Left ventricle myocardium superior (tissue), 1 donor: ENCODE results near the gene SNX15. TPM values are rescaled to one million over a fixed set of nuclear protein-coding genes. Genes with fewer than 3 reads are reported as not detected.
"Not testable (repeated sequence)": the region's sequence is repeated elsewhere in the genome, so short reads cannot be mapped to it uniquely, and the experiment has no call there.

Experiments used
- ATAC-seq: fragments of 200-7000 bp; cut with Tn5 transposase; one replicate; pipeline ENCODE4 v1.9.1; 2020; ENCODE audit warnings: mild to moderate bottlenecking, moderate library complexity
- DNase-seq: peaks from one replicate; pipeline ENCODE4 v3.0.0-alpha.2; 2020
- intact Hi-C: fragments of 100-400 bp; cut with micrococcal nuclease; formaldehyde crosslinking; loops from one replicate; pipeline ENCODE4 v1.11.0; 2022
- long read RNA-seq: library from polyadenylated mRNA; unstranded; transcript quantifications from one replicate; pipeline ENCODE4 v2.0.0, GENCODE V29; 2021
- total RNA-seq: library from RNA; stranded (reverse); fragmentation: NEBNext Ultra II Directional; extraction: Animal tissue kit (Norgen Biotek cat#: 25700); gene quantifications from one replicate; pipeline ENCODE4 v1.2.1, GENCODE V29; 2021
- donor health status: DM: no; HTN: yes; CAD: no; lungs with severe emphysema.

SNX15 gene, protein sequence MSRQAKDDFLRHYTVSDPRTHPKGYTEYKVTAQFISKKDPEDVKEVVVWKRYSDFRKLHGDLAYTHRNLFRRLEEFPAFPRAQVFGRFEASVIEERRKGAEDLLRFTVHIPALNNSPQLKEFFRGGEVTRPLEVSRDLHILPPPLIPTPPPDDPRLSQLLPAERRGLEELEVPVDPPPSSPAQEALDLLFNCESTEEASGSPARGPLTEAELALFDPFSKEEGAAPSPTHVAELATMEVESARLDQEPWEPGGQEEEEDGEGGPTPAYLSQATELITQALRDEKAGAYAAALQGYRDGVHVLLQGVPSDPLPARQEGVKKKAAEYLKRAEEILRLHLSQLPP
- 19.3 TPM for total RNA-seq
- long read RNA-seq, transcript SNX15-202 (8 exons, 1,939 nt), result major isoform, 14 of 14 reads
- long read RNA-seq, partial matches to known transcripts, result 0 of 14 reads
- long read RNA-seq, other reads (novel, unspliced or antisense), result 0 of 14 reads

DNA sequence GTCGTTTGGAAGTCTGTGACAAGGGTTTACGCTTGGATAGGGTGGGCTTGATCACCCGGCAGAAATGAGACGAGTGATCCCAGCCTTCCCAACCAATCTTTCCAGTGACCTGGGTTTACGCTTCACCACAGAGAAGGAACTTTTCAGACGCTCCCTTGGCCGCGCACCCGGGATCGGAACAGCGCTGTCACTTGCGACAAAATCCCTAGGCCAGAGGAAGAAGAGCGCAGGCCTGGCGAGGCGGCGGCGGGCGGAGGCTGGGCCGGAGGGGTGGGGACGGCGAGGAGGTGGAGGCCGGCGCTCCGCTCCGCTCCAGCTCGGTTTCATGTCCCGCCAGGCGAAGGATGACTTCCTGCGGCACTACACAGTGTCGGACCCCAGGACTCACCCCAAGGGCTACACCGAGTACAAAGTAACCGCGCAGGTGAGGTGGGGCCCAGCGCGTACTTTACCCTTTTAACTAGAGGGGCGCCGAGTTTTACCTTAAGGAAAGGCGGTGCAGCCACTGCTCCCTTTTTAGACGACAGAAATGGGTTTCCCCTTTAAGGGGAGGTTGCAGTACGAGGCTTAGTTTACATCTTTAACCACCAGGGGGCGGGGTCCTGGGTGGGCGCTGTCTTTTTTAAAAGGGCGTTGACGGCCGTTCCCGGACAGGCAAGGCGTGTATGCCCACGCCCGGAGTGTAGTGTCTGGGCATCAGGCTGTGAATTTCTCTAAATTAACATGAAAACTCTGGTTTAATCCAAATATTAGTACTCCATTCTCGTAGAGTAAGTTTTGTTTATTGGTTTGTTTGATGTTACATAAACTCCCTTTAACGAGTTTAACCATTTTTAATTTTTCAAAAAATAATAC lies at the start of gene SNX15:
Gene SNX15 (plus strand): TSS at position 227 of the 855 bp plus-strand sequence. CDS start 99 bp downstream, at position 326.
- intact Hi-C loops, result no loop called here

DNA sequence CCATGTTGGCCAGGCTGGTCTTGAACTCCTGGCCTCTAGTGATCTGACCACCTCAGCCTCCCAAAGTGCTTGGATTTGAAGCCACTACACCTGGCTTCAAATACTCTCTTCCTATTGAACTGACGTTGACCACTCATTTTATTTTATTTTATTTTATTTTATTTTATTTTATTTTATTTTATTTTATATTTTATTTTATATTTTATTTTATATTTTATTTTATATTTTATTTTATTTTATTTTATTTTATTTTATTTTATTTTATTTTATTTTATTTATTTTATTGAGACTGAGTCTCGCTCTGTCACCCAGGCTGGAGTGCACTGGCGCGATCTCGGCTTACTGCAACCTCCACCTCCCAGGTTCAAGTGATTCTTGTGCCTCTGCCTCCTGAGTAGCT lies 43.9 kb upstream of the SNX15 start:
- intact Hi-C loops, DNase-seq, ATAC-seq: not testable (repeated sequence)

More for the DNA sequence above, at the start of gene SNX15:
- DNase-seq (peak; percentile 95), ATAC-seq (peak; percentile 99)

DNA sequence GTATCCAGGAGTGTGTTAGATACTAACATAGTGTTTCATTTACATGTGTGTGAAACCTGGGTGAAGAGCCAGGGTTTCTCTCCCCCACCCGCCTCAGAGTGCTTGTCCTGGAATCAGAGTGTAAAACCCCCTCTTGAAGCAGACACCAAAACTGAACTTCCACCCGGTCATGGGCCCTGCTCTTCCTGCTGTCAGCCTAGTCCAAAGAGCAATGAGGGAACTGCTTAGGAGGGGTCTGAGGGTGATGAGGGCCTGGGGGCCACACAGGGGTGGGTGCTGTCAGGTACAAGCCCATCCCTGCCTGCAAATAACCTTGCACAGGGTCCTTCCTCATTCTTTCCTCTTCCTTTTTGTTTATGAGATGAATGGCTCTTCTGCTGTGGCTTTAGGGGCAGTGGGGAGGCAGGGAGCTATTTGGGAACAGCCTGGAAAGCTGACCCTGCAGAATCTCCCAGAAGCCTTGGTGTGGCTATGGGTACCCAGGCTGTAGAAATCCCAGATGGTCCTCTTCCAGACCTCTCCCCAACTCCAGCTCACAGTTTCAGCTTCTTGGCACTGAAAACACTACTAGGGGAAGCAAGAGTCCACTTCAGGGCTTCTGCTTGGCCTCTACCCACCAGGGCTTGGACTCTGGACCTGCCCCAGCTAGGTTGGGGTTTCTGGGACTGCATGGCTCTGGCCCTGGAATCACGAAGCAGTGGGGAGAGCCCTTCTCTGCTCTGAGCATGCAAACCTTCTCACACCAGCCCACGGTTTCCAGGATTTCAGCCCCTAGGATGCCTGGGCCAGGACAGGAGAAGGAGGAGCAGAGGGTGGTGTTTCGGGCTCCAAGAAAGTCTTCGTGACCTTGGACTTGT lies 39.0 kb upstream of the SNX15 start:
- ATAC-seq (no peak), DNase-seq (no peak)
- intact Hi-C loops, result no loop called here

DNA sequence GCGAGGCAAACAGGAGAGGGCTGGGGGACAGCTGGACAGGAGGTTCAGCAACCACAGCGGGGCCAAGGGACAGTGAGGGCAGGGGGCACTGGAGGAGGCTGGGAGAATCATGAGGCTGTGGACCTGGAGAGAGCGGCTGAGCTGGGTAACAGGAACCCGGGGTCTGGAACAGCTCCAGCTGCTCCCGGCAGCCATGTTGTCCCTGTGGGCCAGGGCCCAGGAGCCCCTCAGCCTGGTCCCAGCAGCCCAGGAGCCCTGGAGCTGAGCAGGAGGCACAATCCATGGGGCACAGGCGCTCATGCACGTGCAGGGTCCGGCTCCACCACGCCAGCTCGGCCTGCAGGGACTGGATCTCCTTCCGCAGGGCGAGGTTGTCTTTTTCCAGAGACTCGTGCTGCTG lies 37.8 kb upstream of the SNX15 start:
- intact Hi-C loops, result no loop called here
- DNase-seq (peak; percentile 49), ATAC-seq (peak; percentile 36)

DNA sequence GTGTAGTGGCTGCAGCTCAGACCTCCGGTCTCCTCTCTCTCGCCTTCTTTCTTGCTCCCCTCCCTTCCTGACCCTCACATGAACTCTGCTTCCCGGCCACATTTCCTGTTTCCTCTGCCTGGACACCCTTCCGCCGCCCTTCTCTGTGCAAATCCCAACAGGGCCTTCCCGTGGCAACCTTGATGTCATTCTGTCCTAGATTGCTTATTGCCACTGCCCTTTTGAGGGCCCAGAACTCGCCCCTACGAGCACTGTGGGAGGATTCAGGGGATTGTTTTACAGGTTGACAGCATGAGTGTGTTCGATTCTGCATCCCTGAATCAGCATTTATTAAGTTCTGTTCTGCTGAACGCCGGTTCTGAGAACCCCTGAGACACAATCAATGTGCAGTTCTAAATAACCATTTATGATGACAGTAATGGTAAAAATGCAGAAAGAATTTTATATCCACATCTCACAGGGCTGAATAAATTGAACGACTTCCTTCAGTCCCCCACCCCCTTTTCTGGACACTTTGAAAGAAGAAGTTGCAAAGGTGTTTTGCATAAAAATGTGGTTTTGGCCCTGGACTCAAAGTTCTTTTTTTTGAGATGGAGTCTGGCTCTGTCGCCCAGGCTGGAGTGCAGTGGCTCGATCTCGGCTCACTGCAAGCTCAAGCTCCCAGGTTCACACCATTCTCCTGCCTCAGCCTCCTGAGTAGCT lies 36.9 kb upstream of the SNX15 start:
- intact Hi-C loops, result no loop called here
- DNase-seq (peak; percentile 58), ATAC-seq (peak; percentile 88)

DNA sequence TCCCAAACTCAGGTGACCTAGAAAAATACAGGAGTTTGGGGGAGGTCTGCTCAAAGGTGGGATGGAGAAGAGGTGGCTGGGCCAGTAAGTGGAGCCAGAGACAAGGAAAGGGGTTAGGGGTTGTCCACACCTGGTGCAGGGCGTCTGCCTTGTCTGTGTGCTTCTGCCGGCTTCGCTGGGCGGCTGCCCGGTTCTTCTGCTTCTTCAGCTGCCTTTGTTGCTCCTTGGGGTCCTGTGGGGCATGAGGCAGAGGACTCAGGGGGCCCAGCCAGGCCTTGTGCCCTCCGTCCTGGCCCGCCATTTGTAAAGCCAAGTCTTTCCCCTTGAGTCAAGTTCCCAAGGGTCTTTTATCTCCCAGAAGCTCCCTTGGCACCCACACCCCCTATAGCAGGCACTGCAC lies 32.9 kb upstream of the SNX15 start:
- intact Hi-C loops, result no loop called here
- ATAC-seq (no peak), DNase-seq (no peak)

DNA sequence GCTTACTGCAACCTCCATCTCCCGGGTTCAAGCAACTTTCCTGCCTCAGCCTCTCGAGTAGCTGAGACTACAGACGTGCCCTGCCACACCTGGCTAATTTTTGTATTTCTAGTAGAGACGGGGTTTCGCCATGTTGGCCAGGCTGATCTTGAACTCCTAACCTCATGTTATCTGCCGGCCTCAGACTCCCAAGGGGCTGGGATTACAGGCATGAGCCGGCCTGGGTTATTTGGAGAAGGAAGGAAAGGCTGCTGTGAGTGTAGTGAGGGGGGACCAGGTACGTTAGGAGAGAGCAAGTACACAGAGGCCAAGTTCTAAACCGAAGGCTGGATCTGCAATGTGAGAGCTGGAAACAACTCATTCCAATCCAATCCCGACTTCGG lies 30.9 kb upstream of the SNX15 start:
- no peak for DNase-seq
- peak; percentile 28 for ATAC-seq
- intact Hi-C loops, result no loop called here

DNA sequence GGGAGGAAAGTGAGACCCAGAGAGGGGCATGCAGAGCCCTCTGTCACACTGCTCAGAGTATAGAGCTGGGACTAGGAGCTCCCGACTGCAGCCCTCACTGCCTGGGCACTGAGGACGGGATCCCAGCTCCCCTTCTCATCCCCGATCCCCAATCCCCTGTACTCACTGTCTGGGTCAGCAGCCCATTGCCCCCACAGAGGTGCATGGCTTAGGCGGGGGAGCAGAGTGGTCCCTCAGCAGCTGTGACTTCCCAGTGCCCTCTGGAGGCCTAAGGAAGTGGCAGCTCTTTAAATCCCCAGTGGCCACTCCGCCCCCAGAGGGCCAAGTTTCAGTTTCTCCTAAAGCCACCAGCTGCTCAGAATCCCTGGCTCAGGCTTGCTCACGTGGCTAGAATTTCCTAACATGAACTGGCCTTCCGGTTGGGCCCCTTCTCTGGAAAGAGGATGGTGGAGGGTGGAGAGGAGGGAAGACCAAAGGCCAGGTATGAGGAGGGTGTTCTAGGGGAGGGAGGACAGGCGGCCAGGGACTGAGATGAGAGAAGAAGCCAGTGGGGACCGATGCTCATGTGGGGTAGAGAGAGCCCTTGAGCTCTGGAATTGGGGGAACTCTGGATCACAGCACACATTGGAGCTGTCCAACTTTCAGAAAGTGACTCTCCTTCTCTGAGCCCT lies 30.4 kb upstream of the SNX15 start, which contains the start of gene BATF2:
Gene BATF2 (minus strand): TSS at position 262 of the 671 bp plus-strand sequence. CDS start 57 bp downstream, at position 205.
- ATAC-seq (peak; percentile 92), DNase-seq (peak; percentile 71)
- intact Hi-C loops, result no loop called here

DNA sequence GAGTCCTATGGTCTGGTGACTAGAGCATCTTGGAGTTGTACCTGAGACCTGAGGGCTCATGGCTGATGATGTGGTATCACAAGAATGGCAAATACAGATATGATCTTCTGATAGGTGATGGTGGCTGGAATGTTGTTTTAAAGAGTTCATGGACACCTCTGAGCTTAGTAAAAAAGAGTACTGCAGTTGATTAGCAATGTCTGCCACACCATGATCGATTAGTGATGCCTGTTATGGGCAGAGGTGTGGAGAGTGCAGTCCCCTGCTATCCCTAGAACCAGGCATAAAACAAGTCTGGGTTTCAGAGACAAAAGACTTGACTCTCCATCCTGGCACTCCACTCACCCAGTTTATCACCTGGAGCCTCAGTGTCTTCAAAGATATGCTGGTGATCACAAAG lies 29.1 kb upstream of the SNX15 start:
- DNase-seq (no peak), ATAC-seq (no peak)
- intact Hi-C loops, result no loop called here

DNA sequence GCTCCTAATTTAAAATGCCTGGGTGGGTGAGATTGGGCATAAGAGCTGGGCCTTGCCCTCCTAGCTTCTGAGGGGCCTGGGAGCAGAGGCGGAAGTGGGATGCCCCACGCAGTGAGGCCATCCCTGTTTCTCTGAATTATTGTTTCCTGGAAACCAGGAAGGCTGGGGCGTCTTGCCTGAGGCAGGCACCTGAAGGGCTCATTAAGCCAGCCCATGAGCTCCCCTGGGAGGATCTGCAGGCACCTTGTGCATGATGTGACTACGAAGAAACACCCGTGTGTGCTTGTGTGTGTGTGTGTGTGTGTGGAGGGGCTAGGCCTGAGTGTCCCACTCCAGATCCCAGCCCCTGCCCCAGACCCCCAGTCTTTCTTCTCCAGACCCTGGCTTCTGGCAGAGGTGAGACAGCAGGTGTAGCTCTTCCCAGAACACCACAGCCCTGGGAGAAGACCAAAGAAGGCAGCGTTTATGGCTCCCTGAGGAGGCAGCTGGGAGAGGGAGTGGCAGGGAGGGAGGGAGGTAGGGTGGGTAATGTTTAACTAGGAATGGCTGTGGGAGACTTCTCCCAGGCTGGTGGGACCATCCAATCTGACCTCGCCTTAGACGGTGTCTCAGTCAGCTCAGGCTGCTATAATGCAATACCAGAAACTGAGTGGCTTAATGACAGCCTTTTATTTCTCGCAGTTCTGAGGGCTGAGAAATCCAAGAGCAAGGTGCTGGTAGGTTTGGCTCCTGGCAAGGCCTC lies 28.4 kb upstream of the SNX15 start:
- intact Hi-C loops, result no loop called here

DNA sequence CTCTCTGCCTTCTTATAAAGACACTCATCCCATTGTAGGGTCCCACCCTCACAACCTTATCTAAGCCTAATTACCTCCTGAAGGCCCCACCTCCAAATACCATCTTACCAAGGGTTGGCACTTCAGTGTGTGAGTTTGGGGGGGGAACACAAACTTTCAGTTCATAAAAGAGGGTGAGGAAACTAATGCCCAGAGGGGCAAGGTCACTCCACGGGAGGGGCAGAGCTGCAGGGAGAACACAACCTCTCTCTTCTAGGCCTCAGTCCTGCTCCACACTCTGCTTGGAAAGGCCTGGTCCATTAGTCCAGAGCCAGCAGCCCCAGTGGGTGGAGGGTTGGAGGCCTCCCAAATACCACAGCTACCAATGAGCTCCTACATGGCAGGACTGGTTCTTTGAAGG lies 27.8 kb upstream of the SNX15 start:
- ATAC-seq (no peak), DNase-seq (no peak)
- intact Hi-C loops, result no loop called here

More for the DNA sequence above, 28.4 kb upstream of the SNX15 start:
- ATAC-seq (no peak), DNase-seq (no peak)

DNA sequence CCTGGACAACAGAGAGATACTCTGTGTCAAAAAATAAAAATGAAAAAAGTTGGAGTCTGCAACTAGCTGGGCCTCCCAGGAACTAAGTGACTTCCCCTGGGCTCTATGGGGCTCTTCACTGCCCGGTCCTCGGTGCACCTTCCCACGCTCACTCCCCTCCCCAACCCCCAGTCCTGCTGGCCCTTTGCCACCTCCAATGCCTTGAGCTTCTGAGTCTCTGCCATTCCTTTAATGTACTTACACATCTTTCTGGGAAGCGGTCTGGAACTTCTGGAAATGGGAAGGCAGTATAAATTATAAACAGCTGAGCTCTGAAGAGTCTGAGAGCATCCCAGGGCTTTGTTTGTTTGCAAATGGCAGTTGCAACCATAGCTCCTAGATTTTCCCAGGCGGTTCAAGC lies 24.5 kb upstream of the SNX15 start:
- intact Hi-C loops, result no loop called here
- ATAC-seq, result no peak
- no peak for DNase-seq

DNA sequence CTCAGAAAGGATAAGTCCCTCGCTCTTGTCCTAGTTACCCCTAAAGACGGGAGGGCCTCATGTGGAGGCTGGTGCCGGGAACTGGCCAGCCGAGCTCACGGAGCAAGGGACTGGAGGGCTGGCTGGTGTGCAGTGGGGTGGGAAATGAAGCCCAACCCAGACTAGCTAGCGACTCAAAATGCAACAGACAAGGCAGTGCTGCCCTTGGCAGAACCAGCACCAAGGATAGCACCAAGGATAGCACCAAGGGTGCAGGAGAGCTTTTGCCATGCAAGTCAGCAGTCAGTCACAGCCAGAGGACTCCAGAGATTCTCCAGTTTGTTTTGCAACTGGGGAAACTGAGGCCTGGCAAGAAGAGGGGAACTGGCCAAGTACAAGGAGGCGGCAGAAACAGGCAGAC lies 24.0 kb upstream of the SNX15 start:
- intact Hi-C loops, result no loop called here
- DNase-seq, result no peak
- ATAC-seq, result no peak

DNA sequence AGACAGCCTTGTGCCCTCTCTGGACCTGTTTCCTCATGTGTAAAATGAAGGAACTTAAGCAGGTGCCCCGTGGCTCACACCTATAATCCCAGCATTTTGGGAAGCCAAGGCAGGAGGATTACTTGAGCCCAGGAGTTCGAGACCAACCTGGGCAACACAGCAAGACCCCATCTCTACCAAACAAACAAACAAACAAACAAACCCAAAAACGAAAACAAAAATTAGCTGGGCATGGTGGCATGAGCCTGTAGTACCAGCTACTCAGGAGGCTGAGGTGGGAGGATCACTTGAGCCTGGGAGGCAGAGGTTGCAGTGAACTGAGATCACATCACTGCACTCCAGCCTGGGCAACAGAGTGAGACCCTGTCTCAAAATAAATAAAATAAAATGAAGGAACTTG lies 23.3 kb upstream of the SNX15 start:
- DNase-seq, intact Hi-C loops, ATAC-seq: not testable (repeated sequence)

DNA sequence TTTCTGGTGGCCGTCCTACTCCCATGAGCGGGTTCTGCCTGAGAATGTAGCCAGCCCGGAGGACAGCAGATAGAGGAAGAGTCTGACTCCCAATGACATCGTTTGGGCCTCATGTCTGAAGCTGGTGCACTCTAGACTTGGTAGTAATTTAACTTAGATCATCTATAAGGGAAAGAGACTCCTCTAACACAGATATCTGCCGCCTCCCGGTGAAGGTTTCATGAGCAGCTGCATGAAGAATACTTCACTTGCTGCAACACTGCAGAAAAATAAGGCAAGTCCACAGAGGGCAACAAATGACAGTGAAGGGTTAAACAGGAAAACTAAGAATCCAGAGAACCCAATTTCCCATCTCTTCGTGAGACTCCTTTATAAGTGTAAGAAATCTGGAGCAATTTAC lies 19.2 kb upstream of the SNX15 start:
- intact Hi-C loops, result no loop called here
- ATAC-seq (no peak), DNase-seq (no peak)

DNA sequence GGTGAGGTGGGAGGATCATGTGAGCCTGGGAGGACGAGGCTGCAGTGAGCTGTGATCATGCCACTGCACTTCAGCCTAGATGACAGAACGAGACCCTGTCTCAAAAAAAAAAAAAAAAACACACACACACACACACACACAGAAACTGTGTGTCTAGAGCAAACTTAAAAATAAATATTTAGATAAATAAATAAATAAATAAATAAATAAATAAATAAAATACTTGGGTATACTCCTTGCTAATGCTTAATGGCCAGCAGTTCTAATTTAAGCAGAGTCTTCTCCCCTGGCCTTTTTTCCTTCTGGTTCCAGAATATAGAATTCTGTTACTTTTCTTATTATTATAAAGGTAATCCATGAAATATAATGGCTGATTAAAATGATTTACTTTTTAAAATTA lies 18.4 kb upstream of the SNX15 start:
- intact Hi-C loops, result no loop called here
- no peak for ATAC-seq
- DNase-seq, result no peak

DNA sequence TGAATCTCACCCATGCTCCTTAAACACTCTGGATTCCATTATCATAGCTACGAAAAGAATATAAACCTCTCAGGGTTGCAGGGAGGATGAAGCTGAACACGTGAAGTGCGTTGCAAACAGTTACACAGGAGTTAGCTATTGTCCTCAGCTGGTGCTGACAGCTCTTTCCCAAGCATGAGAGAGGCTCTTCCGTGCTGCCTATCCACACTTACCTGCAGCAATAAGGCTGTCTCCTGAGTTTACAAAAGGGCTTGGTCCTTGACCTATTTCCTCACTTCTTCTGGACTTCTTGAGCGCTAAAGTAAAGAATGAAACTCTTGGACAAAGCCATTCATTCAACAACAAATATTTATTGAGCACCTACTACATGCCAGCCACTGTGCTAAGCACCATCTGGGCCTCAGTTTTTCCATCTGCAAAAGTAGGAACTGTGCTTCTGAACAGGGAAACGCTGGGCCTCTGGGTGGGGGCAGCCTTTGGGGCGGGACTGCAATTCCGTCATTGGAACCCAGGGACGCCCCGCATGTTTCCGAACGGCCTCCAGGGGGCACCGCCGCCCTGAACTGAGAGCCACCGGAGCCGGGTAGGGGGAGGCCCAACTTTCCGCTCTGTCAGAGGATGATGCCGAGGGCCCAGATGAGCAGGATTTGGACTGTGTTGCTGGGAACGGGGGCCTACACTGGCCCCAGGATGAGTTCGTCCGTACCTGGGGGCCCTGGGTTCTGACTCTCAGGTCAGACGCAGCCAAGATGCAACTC lies 13.9 kb upstream of the SNX15 start:
- ATAC-seq (peak; percentile 92), DNase-seq (peak; percentile 94)
- intact Hi-C loops, result no loop called here
